WTC11 (cell line): ENCODE results near the gene LRP1. TPM values are rescaled to one million over a fixed set of nuclear protein-coding genes. Genes with fewer than 3 reads are reported as not detected.

Experiments
- EMX1 ChIP-seq: fragments of 250-450 bp; sonication (Bioruptor Pico); IDR thresholded peaks from 2 replicates; pipeline ENCODE4 v1.8.0; 2021; ENCODE audit warnings: mild to moderate bottlenecking
- FOXJ3 ChIP-seq: sonication (generic); formaldehyde crosslinking; IDR thresholded peaks from 2 replicates; pipeline ENCODE4 v1.9.0; 2021; ENCODE audit warnings: missing genetic modification reagents, mild to moderate bottlenecking, borderline replicate concordance
- FOXK1 ChIP-seq: sonication (generic); formaldehyde crosslinking; IDR thresholded peaks from 2 replicates; pipeline ENCODE4 v1.8.0; 2022; ENCODE audit warnings: mild to moderate bottlenecking, moderate library complexity, missing genetic modification reagents
- GRHL2 ChIP-seq: fragments of 250-450 bp; sonication (Bioruptor Pico); IDR thresholded peaks from 2 replicates; pipeline ENCODE4 v1.8.0; 2022; ENCODE audit warnings: mild to moderate bottlenecking, moderate library complexity; ENCODE audit not compliant: insufficient replicate concordance, severe bottlenecking
- GTF2I ChIP-seq: fragments of 250-450 bp; sonication (Bioruptor Pico); conservative IDR thresholded peaks from 2 replicates; pipeline ENCODE4 v1.4.0; 2021; ENCODE audit warnings: mild to moderate bottlenecking
- MYBL2 ChIP-seq: sonication (generic); formaldehyde crosslinking; IDR thresholded peaks from 2 replicates; pipeline ENCODE4 v1.8.1; 2023; ENCODE audit warnings: mild to moderate bottlenecking, moderate library complexity, missing genetic modification reagents
- NR1H2 ChIP-seq: sonication (generic); formaldehyde crosslinking; IDR thresholded peaks from 2 replicates; pipeline ENCODE4 v1.9.0; 2021; ENCODE audit warnings: mild to moderate bottlenecking, moderate library complexity, missing genetic modification reagents
- RELA ChIP-seq: sonication (generic); formaldehyde crosslinking; IDR thresholded peaks from 2 replicates; pipeline ENCODE4 v1.8.1; 2022; ENCODE audit warnings: missing genetic modification reagents, mild to moderate bottlenecking, borderline replicate concordance
- SOX15 ChIP-seq: fragments of 250-450 bp; sonication (Bioruptor Pico); IDR thresholded peaks from 2 replicates; pipeline ENCODE4 v1.9.0; 2021; ENCODE audit warnings: mild to moderate bottlenecking
- TCF7 ChIP-seq: sonication (generic); formaldehyde crosslinking; IDR thresholded peaks from 2 replicates; pipeline ENCODE4 v1.8.0; 2022; ENCODE audit warnings: mild to moderate bottlenecking, low read depth, missing genetic modification reagents, moderate library complexity
- TEAD1 ChIP-seq: sonication (generic); formaldehyde crosslinking; IDR thresholded peaks from 2 replicates; pipeline ENCODE4 v1.8.0; 2022; ENCODE audit warnings: mild to moderate bottlenecking, missing genetic modification reagents
- TEAD4 ChIP-seq: sonication (generic); formaldehyde crosslinking; IDR thresholded peaks from 2 replicates; pipeline ENCODE4 v1.8.0; 2022; ENCODE audit warnings: mild to moderate bottlenecking, missing genetic modification reagents
- ZNF121 ChIP-seq: sonication (generic); formaldehyde crosslinking; IDR thresholded peaks from 2 replicates; pipeline ENCODE4 v1.8.0; 2023; ENCODE audit warnings: missing genetic modification reagents
- ZNF317 ChIP-seq: sonication (generic); formaldehyde crosslinking; IDR thresholded peaks from 2 replicates; pipeline ENCODE4 v1.8.1; 2023; ENCODE audit warnings: low read depth, mild to moderate bottlenecking, moderate library complexity, missing genetic modification reagents, borderline replicate concordance
- total RNA-seq: library from RNA; stranded (reverse); gene quantifications from 3 replicates; pipeline ENCODE4 v1.2.3, GENCODE V29; 2021
- TF ChIP-seq, protein P1 (sequence below): sonication (generic); formaldehyde crosslinking; IDR thresholded peaks from 2 replicates; pipeline ENCODE4 v1.8.1; 2022; ENCODE audit warnings: low read depth, mild to moderate bottlenecking, moderate library complexity, missing genetic modification reagents, borderline replicate concordance
- TF ChIP-seq, protein P2 (sequence below): fragments of 250-450 bp; sonication (Bioruptor Pico); IDR thresholded peaks from 2 replicates; pipeline ENCODE4 v1.9.0; 2021; ENCODE audit warnings: mild to moderate bottlenecking, borderline replicate concordance
- TF ChIP-seq, protein P3 (sequence below): fragments of 250-450 bp; sonication (Bioruptor Pico); IDR thresholded peaks from 2 replicates; pipeline ENCODE4 v1.9.0; 2021; ENCODE audit warnings: moderate library complexity, mild to moderate bottlenecking, inconsistent platforms, borderline replicate concordance
- TF ChIP-seq, protein P4 (sequence below): fragments of 250-450 bp; sonication (Bioruptor Pico); IDR thresholded peaks from 2 replicates; pipeline ENCODE4 v1.9.0; 2021; ENCODE audit warnings: mild to moderate bottlenecking
- TF ChIP-seq, protein P5 (sequence below): sonication (generic); formaldehyde crosslinking; IDR thresholded peaks from 2 replicates; pipeline ENCODE4 v1.8.0; 2023; ENCODE audit warnings: missing genetic modification reagents
- TF ChIP-seq, protein P6 (sequence below): sonication (generic); formaldehyde crosslinking; IDR thresholded peaks from 2 replicates; pipeline ENCODE4 v1.8.1; 2022; ENCODE audit warnings: missing genetic modification reagents, borderline replicate concordance
- TF ChIP-seq, protein P7 (sequence below): sonication (generic); formaldehyde crosslinking; IDR thresholded peaks from 2 replicates; pipeline ENCODE4 v1.8.0; 2022; ENCODE audit warnings: mild to moderate bottlenecking, missing genetic modification reagents
- TF ChIP-seq, protein P8 (sequence below): sonication (generic); formaldehyde crosslinking; IDR thresholded peaks from 2 replicates; pipeline ENCODE4 v1.8.0; 2023; ENCODE audit warnings: missing genetic modification reagents, mild to moderate bottlenecking, borderline replicate concordance

LRP1 gene
- total RNA-seq, 1 experiment from 2014 or later: 120 TPM

DNA sequence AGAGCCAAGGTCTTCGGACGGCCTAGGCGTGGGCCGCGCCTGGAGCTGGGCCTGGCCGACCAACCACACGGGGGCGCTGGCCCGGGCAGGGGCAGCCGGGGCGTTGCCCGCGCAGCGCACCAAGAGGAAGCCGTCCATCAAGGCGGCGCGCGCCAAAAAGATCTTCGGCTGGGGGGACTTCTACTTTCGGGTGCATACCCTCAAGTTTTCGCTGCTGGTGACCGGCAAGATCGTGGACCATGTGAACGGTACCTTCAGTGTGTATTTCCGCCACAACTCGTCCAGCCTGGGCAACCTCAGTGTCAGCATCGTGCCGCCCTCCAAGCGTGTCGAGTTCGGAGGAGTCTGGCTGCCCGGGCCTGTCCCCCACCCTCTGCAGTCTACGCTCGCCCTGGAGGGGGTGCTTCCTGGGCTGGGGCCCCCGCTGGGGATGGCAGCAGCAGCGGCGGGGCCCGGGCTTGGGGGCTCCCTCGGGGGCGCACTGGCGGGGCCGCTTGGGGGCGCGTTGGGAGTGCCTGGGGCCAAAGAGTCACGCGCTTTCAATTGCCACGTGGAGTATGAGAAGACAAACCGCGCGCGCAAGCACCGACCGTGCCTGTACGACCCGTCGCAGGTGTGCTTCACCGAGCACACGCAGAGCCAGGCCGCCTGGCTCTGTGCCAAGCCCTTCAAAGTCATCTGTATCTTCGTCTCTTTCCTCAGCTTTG, 96.8 kb downstream of the LRP1 start (continued):
- TF ChIP-seq, protein P1, sequence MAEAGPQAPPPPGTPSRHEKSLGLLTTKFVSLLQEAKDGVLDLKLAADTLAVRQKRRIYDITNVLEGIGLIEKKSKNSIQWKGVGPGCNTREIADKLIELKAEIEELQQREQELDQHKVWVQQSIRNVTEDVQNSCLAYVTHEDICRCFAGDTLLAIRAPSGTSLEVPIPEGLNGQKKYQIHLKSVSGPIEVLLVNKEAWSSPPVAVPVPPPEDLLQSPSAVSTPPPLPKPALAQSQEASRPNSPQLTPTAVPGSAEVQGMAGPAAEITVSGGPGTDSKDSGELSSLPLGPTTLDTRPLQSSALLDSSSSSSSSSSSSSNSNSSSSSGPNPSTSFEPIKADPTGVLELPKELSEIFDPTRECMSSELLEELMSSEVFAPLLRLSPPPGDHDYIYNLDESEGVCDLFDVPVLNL (CRISPR knock-in tag): peak; percentile 81; the same call in 1 of the 2 replicates
- TF ChIP-seq, protein P2, sequence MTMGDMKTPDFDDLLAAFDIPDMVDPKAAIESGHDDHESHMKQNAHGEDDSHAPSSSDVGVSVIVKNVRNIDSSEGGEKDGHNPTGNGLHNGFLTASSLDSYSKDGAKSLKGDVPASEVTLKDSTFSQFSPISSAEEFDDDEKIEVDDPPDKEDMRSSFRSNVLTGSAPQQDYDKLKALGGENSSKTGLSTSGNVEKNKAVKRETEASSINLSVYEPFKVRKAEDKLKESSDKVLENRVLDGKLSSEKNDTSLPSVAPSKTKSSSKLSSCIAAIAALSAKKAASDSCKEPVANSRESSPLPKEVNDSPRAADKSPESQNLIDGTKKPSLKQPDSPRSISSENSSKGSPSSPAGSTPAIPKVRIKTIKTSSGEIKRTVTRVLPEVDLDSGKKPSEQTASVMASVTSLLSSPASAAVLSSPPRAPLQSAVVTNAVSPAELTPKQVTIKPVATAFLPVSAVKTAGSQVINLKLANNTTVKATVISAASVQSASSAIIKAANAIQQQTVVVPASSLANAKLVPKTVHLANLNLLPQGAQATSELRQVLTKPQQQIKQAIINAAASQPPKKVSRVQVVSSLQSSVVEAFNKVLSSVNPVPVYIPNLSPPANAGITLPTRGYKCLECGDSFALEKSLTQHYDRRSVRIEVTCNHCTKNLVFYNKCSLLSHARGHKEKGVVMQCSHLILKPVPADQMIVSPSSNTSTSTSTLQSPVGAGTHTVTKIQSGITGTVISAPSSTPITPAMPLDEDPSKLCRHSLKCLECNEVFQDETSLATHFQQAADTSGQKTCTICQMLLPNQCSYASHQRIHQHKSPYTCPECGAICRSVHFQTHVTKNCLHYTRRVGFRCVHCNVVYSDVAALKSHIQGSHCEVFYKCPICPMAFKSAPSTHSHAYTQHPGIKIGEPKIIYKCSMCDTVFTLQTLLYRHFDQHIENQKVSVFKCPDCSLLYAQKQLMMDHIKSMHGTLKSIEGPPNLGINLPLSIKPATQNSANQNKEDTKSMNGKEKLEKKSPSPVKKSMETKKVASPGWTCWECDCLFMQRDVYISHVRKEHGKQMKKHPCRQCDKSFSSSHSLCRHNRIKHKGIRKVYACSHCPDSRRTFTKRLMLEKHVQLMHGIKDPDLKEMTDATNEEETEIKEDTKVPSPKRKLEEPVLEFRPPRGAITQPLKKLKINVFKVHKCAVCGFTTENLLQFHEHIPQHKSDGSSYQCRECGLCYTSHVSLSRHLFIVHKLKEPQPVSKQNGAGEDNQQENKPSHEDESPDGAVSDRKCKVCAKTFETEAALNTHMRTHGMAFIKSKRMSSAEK: no peak
- no peak for TF ChIP-seq NR1H2 (CRISPR knock-in tag)
- TF ChIP-seq EMX1 (CRISPR knock-in tag): no peak
- peak; percentile 73; the same call in 1 of the 2 replicates for TF ChIP-seq MYBL2
- no peak for TF ChIP-seq RELA (CRISPR knock-in tag)
- no peak for TF ChIP-seq GRHL2 (CRISPR knock-in tag)
- TF ChIP-seq SOX15 (CRISPR knock-in tag): no peak
- TF ChIP-seq, protein P3, sequence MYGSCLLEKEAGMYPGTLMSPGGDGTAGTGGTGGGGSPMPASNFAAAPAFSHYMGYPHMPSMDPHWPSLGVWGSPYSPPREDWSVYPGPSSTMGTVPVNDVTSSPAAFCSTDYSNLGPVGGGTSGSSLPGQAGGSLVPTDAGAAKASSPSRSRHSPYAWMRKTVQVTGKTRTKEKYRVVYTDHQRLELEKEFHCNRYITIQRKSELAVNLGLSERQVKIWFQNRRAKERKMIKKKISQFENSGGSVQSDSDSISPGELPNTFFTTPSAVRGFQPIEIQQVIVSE (CRISPR knock-in tag): no peak
- TF ChIP-seq GTF2I (CRISPR knock-in tag): 0 out of 2 replicates have a peak, but pooled peaks have one; percentile 49
- TF ChIP-seq TCF7 (CRISPR knock-in tag): peak; percentile 81; the same call in 1 of the 2 replicates
- TF ChIP-seq, protein P4, sequence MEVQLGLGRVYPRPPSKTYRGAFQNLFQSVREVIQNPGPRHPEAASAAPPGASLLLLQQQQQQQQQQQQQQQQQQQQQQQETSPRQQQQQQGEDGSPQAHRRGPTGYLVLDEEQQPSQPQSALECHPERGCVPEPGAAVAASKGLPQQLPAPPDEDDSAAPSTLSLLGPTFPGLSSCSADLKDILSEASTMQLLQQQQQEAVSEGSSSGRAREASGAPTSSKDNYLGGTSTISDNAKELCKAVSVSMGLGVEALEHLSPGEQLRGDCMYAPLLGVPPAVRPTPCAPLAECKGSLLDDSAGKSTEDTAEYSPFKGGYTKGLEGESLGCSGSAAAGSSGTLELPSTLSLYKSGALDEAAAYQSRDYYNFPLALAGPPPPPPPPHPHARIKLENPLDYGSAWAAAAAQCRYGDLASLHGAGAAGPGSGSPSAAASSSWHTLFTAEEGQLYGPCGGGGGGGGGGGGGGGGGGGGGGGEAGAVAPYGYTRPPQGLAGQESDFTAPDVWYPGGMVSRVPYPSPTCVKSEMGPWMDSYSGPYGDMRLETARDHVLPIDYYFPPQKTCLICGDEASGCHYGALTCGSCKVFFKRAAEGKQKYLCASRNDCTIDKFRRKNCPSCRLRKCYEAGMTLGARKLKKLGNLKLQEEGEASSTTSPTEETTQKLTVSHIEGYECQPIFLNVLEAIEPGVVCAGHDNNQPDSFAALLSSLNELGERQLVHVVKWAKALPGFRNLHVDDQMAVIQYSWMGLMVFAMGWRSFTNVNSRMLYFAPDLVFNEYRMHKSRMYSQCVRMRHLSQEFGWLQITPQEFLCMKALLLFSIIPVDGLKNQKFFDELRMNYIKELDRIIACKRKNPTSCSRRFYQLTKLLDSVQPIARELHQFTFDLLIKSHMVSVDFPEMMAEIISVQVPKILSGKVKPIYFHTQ (CRISPR knock-in tag): no peak
- TF ChIP-seq, protein P5, sequence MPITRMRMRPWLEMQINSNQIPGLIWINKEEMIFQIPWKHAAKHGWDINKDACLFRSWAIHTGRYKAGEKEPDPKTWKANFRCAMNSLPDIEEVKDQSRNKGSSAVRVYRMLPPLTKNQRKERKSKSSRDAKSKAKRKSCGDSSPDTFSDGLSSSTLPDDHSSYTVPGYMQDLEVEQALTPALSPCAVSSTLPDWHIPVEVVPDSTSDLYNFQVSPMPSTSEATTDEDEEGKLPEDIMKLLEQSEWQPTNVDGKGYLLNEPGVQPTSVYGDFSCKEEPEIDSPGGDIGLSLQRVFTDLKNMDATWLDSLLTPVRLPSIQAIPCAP (CRISPR knock-in tag): no peak
- TF ChIP-seq ZNF121 (CRISPR knock-in tag): peak; percentile 100
- TF ChIP-seq FOXJ3 (CRISPR knock-in tag): no peak
- no peak; the same call in 1 of the 2 replicates for TF ChIP-seq TEAD1 (CRISPR knock-in tag)
- TF ChIP-seq TEAD4 (CRISPR knock-in tag): no peak
- TF ChIP-seq, protein P6, sequence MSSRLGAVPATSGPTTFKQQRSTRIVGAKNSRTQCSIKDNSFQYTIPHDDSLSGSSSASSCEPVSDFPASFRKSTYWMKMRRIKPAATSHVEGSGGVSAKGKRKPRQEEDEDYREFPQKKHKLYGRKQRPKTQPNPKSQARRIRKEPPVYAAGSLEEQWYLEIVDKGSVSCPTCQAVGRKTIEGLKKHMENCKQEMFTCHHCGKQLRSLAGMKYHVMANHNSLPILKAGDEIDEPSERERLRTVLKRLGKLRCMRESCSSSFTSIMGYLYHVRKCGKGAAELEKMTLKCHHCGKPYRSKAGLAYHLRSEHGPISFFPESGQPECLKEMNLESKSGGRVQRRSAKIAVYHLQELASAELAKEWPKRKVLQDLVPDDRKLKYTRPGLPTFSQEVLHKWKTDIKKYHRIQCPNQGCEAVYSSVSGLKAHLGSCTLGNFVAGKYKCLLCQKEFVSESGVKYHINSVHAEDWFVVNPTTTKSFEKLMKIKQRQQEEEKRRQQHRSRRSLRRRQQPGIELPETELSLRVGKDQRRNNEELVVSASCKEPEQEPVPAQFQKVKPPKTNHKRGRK (CRISPR knock-in tag): no peak
- TF ChIP-seq, protein P7, sequence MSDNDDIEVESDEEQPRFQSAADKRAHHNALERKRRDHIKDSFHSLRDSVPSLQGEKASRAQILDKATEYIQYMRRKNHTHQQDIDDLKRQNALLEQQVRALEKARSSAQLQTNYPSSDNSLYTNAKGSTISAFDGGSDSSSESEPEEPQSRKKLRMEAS: peak; percentile 63; the same call in 1 of the 2 replicates
- peak; percentile 80 for TF ChIP-seq FOXK1 (CRISPR knock-in tag)
- TF ChIP-seq ZNF317 (CRISPR knock-in tag): 0 out of 2 replicates have a peak, but pooled peaks have one; percentile 7
- TF ChIP-seq, protein P8, sequence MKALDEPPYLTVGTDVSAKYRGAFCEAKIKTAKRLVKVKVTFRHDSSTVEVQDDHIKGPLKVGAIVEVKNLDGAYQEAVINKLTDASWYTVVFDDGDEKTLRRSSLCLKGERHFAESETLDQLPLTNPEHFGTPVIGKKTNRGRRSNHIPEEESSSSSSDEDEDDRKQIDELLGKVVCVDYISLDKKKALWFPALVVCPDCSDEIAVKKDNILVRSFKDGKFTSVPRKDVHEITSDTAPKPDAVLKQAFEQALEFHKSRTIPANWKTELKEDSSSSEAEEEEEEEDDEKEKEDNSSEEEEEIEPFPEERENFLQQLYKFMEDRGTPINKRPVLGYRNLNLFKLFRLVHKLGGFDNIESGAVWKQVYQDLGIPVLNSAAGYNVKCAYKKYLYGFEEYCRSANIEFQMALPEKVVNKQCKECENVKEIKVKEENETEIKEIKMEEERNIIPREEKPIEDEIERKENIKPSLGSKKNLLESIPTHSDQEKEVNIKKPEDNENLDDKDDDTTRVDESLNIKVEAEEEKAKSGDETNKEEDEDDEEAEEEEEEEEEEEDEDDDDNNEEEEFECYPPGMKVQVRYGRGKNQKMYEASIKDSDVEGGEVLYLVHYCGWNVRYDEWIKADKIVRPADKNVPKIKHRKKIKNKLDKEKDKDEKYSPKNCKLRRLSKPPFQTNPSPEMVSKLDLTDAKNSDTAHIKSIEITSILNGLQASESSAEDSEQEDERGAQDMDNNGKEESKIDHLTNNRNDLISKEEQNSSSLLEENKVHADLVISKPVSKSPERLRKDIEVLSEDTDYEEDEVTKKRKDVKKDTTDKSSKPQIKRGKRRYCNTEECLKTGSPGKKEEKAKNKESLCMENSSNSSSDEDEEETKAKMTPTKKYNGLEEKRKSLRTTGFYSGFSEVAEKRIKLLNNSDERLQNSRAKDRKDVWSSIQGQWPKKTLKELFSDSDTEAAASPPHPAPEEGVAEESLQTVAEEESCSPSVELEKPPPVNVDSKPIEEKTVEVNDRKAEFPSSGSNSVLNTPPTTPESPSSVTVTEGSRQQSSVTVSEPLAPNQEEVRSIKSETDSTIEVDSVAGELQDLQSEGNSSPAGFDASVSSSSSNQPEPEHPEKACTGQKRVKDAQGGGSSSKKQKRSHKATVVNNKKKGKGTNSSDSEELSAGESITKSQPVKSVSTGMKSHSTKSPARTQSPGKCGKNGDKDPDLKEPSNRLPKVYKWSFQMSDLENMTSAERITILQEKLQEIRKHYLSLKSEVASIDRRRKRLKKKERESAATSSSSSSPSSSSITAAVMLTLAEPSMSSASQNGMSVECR (CRISPR knock-in tag): peak; percentile 76; the same call in 1 of the 2 replicates
